ENCODE results near the gene CCDC86. TPM values are rescaled to one million over a fixed set of nuclear protein-coding genes. Genes with fewer than 3 reads are reported as not detected.

Gene CCDC86
- total RNA-seq, 1 donor from 2014 or later, result 8.4 TPM

DNA sequence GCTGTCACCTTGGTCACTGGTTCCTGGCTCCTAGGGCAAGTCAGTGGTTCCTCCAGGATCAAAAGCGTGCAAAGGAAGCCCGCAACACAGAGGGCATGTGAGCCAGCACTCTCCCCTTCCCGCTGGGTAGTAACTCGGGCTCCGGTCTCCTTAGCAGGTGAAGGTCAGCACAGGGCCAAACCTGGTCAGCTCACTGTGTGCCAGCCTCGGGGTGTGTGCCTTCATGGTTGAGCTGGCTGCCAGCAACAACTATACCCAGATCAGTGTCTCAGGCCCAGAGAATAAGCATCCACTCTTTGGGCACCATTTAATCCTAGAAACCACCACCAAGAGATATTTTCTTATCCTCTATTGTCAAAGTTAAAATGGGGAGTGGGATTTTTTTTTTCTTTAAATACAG is 16.1 kb upstream of the CCDC86 start:
- ATAC-seq (ENCODE audit: poor library complexity) (no peak), DNase-seq (no peak)
- intact Hi-C loops (cut with DNase I), result no loop called here

DNA sequence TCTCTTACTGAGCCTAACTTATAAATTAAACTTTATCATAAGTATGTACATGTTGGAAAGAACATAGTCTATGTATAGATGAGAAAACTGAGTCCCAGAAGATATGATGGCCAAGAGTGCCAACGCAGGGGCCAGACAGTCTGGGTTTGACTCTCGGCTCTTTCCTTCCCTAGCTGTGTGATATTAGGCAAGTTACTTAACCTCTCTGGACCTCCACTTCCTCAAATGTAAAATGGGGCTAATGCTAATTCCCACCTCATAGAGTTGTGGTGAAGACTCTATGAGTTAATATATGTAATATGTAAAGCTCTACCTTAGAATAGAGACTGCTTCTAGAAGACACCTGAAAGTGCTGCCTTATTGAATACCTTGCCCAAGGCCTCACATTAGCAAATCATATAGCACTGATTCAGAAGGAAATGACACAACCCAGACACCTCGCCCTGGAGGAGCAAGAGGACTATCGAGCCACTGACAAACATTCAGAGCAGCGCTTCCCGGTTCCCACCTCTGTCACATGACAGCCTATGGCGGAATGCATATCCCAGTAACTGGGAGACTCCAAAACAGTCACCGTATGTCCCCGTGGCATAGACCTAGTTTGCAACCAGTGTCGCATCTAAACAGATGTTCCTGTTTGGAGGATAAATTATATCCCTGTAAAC is 11.3 kb upstream of the CCDC86 start:
- DNase-seq, result no peak

DNA sequence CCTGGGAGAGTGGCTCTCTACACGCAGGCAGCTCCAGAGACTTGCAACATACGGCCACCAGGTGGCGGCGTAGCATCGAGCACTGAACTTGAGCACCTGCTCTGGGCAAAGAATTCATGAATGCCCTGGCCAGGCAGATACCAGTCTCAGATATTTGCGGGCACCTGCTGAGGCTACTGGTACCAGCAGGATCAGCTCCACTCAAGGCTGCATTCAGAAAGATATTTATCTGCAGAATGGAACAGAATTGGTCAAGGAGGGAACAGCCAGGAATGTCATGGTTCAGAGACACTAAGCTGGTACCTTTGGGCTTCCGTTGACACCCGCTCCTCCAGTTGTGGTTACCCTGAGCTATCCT is 10.8 kb upstream of the CCDC86 start:
- intact Hi-C loops (cut with DNase I), result loop anchor here (5.0 kb wide), 3 partner anchors 66 to 356 kb away; no protein-coding TSS in a partner anchor
- ATAC-seq (ENCODE audit: poor library complexity), result peak; percentile 96
- DNase-seq, result peak; percentile 93

More for the DNA sequence above, 11.3 kb upstream of the CCDC86 start:
- intact Hi-C loops (cut with DNase I), result loop anchor here (5.0 kb wide), 3 partner anchors 67 to 357 kb away; no protein-coding TSS in a partner anchor
- ATAC-seq (ENCODE audit: poor library complexity), result no peak

DNA sequence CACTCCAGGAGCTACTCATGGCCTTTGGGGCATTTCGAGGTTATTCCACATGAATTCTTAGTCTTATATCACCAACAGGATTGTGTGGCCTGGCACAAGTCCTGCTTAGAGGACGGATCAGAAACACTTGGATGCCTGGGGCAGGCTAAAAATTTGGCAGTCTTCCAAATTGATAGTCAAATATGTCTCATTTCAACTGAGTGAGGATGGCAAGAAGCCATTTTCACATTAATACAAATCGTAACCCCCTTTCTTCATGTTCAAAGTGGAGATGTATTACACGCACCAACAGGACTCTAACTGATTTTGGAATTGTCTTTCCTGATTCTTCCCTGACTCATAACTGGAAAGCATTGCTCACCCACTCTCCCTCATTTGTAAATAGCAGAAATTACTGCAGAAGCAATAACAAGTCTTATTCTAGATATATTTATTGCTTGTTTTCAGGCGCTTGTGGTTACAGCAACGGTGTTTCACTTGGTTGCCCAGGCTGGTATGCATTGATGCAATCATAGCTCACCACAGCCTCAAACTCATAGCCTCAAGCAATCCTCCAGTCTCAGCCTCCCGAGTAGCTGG is 10.3 kb upstream of the CCDC86 start:
- no peak for ATAC-seq (ENCODE audit: poor library complexity)
- no peak for DNase-seq
- intact Hi-C loops (cut with DNase I), result loop anchor here (5.0 kb wide), 3 partner anchors 66 to 356 kb away; no protein-coding TSS in a partner anchor

DNA sequence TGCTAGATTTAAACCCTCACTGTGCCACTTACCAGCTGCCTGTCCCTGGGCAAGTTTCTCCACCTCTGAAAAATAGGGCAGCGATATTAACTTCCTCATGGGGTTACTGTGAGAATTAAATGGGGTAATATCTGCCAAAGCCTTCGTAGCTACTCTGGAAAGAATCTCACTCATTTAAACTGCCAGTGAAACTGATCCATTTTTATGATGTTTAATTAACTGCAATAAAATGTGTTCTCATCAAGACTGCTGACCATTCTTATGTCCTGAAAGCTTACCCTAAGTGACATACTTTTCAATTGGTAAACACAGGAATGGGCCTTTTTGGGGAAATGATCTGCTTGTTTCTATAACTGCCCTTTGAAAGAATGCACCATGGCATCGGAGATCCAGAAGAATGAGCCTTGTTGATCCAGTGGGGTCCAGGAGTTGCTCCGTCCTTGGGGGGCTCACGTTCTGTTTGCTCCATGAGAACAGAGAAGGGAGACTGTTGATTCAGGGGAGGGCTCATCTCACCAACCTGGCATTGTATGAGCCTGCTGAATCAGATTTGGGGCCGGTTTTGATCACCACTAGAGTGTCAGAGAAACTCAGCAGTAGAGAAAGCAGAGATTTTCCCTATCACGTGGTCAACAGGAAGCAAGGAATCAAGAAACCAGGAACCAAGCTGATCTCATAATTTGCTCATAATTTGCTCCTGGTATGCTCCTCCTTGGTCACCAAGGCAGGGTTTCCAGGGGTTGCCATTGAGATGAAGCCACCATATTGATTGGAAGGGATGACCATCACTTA is 7.0 kb upstream of the CCDC86 start:
- ATAC-seq (ENCODE audit: poor library complexity), result no peak
- intact Hi-C loops (cut with DNase I), result loop anchor here (5.0 kb wide), 3 partner anchors 62 to 352 kb away; no protein-coding TSS in a partner anchor

DNA sequence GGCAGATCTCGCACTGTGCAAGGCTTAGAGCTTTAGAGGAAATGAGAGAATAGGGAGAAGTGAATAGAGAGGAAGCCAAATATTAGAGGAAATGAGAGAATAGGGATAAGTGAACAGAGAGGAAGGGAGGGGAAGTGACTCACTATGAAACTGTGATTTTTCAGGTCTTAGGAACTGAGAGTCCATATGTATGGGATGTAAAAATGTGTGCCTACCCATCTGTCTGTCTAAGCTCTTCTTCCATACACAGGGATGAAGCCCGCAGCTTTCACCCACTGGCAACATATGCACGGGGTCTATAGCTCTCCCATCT is 6.4 kb upstream of the CCDC86 start:
- DNase-seq (no peak), ATAC-seq (ENCODE audit: poor library complexity) (peak; percentile 49)
- intact Hi-C loops (cut with DNase I), result no loop called here

More for the DNA sequence above, 7.0 kb upstream of the CCDC86 start:
- no peak for DNase-seq

DNA sequence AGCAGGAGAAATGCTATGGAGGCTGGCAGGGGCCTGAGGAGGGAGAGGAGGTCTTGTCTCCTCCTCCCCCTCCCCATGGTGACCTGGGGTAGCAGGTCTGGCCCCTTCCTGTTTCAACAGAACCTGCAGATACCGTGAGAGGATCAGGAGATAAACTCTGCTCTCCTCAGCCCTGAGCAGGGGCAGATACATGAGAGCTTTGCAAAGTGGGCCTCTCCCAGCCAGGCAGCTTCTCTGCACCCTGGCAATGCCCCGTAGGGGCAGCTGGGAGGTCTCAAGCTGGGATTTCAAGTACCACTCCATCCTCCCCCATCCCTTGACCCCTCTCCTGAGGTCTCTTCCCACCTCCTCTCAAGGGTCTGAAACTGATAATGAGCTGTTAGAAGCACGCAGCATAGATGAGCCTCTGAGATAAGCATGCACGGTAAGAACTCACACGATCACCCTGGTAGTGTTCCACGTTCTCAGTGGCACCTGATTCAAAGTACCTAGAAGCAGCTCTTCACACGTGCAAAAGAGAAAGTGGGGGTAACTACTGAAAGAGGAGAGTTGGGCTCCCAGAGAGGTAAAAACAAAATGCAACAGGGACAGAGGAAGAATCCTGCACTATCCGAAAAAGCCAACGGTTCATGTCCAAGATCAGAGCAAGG is 4.9 kb upstream of the CCDC86 start:
- intact Hi-C loops (cut with DNase I), result no loop called here
- no peak for DNase-seq
- ATAC-seq (ENCODE audit: poor library complexity), result no peak

DNA sequence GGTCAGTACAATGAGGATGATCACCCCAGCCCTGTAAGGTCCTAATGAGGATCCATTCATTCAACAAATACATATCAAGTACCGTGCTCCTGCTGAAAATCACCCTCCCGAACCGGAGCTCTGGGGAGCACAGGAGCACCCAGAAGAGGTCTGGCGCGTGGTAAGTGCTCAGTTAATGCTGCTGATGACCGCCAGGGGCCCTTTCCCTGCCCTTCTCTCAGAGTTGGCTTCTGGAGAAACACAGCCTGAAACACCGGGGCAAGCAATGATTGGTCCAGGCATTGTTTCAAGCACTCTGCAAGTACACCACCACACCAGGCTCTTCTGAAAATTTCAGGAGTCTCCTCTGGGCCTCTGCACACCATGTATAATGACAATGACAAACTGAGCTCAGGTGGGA is 3.8 kb upstream of the CCDC86 start:
- no peak for DNase-seq
- no peak for ATAC-seq (ENCODE audit: poor library complexity)
- intact Hi-C loops (cut with DNase I), result no loop called here

DNA sequence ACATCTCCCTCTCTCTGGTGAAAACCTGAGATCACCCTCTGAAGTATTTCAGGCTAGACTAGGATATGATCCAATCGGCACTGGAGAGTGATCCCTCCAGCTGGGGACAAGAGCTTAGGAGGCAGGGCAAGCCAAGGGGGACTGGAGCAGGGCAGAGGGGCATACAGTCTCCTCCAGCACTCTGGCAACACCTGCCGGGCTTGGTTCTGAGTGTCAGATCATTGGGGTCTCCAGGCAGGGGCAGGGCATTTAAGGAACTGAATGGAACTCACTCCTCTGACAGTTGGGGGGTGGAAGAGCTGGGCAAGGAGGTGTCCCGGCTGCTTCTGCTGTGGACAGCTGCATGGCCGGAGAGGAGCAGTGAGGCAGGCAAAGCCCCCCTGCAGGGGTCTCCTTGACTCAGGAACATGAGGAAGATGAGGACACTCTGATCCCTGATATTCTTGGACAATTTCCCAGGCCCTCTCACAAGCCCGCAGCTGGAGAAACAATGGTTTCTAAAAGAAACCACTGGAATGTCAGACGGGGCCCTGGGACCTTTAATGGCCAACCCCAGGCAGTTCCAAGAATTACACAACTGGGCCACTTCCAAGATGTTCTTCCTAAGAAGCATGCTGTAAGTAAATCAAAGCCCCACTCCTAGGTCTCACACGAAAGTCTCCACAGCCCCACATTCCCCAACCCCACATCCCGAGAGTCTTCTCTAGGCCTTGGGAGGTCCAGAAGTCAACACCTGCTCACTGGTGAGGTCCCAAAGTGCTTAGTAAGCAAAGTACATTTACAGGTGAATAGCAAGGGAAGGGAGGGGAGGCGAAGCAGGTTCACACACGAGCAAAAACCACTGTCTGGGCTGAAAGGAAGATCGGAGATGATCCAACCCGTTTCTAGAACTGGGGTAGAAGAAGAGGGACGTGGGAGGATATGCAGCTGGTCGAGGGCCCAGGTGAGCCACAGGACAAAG is 1.2 kb upstream of the CCDC86 start:
- DNase-seq (no peak), ATAC-seq (ENCODE audit: poor library complexity) (peak; percentile 65)
- intact Hi-C loops (cut with DNase I), result loop anchor here (5.0 kb wide), 1 partner anchor 37 kb away; no protein-coding TSS in a partner anchor

DNA sequence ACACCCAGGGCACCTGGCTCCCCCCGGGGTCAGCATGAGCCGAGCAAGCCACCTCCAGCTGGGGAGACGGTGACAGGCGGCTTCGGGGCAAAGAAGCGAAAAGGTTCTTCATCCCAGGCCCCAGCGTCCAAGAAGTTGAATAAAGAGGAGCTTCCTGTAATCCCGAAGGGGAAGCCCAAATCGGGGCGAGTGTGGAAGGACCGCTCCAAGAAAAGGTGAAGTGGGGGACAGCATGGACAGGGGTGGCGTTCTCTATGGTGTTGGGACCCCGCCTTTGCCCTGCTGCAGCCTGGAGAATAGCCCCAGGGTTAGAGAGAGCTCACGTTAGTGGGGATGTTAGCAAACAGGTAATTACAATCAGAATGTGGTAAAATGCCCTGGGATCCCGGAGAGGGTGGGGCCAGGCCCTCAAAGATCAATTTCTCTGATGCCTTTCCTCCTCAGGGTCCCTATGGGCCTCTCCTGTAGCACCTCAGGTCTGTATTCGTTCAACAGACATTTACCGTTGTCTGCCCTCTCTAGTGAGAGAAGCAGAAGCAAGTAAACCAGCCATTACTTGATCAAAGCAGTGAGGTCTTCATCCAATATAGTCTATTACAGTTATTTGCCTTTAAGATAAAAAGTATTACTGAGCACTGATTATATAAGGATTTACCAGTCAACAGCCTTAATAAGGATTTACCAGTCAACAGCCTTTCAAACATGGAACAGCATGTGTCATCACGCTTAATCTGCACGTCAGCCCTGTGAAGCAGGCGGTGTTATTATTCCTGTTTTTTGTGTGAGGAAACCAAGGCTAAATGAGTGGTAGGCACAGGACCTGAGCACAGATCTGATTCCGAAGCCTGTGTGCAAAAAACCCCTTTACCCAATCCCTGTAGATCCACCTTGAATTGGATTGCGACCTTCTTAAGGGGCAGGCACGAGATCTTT is 1.0 kb downstream of the CCDC86 start:
- no peak for DNase-seq
- no peak for ATAC-seq (ENCODE audit: poor library complexity)
- intact Hi-C loops (cut with DNase I), result loop anchor here (5.0 kb wide), 1 partner anchor 34 kb away; no protein-coding TSS in a partner anchor

DNA sequence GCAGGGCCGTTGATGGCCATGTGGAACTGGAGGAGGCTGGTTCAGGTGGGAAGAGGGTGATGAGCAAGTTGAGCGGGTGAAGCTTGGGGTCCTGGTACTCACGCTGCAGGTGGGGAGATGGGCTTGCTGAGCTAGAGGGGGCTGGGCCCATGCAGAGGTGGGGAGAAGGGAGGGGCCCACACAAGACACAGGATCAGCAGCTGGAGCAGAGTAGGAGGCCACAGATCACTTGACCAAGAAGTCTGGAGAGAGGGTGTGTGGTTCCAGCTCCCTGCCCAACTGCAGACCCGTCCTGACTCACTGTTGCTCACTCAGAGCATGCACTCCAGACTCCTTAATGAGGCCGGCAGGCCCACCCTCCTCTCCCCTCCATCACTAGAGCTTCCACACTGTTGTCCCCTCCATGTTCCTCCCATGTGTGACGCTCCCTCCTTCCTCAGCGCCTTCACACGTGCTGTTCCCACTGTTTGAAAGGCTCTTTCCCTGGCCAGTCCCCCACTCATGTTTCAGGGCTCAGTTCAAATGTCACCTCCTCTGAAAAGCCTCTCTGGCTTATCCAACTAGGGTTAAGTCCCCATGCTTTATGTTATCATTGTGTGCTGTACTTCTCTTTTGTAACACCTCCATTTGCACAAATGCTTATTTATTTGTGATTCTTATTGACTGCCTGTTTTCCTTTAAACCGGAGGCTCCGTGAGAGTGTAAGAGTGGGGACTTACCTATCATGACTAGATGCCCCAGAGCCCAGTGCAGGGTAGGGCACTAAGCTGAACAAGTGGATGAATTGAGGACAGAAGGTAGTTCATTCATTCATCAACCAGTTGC is 2.3 kb downstream of the CCDC86 start:
- ATAC-seq (ENCODE audit: poor library complexity) (no peak), DNase-seq (no peak)
- intact Hi-C loops (cut with DNase I), result loop anchor here (5.0 kb wide), 1 partner anchor 33 kb away; no protein-coding TSS in a partner anchor

DNA sequence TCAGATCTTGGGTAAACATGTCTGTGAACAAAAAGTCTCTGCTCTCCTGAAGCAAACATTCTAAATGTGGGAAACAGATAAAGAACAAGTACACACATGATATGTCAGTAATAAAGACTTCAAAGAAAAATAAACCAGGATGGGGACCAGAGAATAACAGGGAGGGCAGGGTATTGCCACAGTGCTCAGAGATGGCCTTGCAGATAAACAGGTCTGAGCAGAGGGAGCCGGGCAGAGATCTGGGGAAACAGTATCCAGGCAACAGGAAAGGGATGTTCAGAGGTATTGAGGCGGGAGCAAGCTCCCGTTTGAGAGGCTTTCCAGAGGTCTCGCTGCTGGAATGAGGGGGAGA is 2.9 kb downstream of the CCDC86 start:
- ATAC-seq (ENCODE audit: poor library complexity), result no peak
- intact Hi-C loops (cut with DNase I), result loop anchor here (5.0 kb wide), 1 partner anchor 32 kb away; no protein-coding TSS in a partner anchor
- DNase-seq, result no peak

DNA sequence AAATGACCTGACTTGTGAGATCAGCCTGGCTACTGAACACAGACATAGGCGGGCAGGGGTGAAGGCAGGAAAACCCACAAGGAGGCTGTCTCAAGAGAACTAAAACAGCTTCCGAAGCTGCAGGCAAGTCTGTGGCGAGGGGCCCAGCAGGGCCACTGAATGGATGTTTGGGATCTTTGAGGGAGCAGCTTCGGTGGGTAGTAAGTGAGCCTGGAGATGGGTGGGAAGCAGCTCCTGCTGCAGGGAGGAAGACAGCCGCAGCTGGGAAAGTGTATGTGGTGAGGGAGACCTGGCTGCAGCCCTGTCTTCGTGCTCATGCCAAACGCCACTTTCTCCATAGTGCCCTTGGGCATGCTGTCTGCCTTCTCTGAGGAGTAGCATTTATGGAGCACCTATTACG is 3.4 kb downstream of the CCDC86 start:
- intact Hi-C loops (cut with DNase I), result no loop called here
- DNase-seq, result no peak
- no peak for ATAC-seq (ENCODE audit: poor library complexity)

DNA sequence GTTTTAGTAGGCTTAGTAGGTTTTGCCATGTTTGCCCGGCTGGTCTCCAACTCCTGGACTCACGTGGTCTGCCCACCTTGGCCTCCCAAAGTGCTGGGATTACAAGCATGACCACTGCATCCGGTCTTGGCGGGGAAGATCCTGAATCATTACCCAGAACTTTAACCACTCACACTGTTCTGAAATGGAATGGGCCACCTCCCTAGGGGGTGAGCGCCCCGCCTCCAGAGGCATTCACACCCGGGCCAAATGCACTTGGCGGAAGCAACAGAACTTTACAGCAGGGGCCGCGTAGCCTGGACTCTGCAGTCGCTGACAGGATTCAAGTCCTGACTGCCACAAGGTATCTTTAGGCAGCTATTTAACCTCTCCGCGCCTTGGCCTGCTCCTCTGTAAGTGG is 5.4 kb downstream of the CCDC86 start:
- intact Hi-C loops (cut with DNase I), result no loop called here
- no peak for ATAC-seq (ENCODE audit: poor library complexity)

DNA sequence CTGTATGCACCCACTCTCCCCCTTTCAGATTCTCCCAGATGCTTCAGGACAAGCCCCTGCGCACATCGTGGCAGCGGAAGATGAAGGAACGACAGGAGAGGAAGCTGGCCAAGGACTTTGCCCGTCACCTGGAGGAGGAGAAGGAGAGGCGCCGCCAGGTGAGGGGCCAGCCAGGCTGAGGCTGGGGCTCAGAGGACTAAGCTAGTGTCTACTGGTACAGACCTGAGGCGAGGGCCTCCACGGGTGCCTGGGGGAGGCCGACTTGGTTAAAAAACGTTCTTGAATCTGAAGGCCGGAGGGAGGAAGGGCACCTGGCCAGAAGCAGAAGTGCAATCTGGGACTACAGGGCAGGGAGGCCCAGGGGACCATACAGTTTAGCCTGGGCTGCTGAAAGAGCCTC is 6.0 kb downstream of the CCDC86 start:
- intact Hi-C loops (cut with DNase I), result no loop called here
- ATAC-seq (ENCODE audit: poor library complexity), result no peak
- no peak for DNase-seq

More for the DNA sequence above, 5.4 kb downstream of the CCDC86 start:
- no peak for DNase-seq

DNA sequence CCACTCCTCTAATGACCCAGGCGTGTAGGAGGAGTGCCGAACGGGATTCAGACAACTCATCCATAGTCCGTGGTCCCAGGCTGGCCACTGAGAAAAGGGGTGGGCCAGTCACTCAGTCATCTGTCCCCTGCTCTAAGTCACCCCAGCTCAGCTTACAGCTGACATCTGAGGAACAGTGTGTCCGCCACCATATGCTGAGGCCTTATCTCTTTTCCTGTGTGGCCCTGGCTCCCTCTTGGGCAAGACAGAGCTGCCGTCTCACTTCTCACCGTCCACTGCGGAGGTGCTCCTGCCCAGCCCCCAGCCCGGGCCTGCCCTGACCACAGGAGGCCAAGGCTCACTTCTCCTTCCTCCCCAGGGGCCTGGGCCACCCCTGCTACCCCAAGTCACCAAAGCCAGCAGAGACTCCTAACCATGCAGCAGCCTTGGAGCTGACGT is 6.8 kb downstream of the CCDC86 start:
- ATAC-seq (ENCODE audit: poor library complexity) (no peak), DNase-seq (no peak)
- intact Hi-C loops (cut with DNase I), result no loop called here

All from Right ventricle myocardium superior (tissue), 1 donor.